Measurements from ENCODE around the gene SYT9. TPM values are rescaled to one million over a fixed set of nuclear protein-coding genes. Genes with fewer than 3 reads are reported as not detected.

The SYT9 gene
- total RNA-seq, 1 donor from 2014 or later: 2.9 TPM

DNA sequence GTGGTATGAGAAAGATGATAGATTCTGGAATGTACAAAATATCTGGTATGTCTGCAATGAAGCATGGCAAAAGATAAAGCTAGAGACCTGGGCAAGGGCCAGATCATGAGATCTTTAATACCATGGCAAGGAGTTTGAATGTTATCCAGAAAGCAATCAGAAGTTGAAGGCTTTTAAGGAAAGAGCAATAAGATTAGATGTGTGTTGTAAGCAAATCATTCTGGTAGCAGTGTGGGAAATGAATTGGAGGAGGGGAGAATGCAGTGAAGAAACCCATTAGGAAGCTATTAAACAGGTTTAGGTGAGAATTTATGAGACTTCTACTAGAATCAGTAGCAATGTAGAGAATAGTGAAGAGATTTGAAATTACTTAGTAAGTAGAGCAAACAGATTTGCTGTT is 32.2 kb upstream of the SYT9 start:
- no peaks in the 10 kb centered on the region for H3K27me3 ChIP-seq
- no peak overlapping the region for H3K27ac ChIP-seq
- TF ChIP-seq, protein P1, sequence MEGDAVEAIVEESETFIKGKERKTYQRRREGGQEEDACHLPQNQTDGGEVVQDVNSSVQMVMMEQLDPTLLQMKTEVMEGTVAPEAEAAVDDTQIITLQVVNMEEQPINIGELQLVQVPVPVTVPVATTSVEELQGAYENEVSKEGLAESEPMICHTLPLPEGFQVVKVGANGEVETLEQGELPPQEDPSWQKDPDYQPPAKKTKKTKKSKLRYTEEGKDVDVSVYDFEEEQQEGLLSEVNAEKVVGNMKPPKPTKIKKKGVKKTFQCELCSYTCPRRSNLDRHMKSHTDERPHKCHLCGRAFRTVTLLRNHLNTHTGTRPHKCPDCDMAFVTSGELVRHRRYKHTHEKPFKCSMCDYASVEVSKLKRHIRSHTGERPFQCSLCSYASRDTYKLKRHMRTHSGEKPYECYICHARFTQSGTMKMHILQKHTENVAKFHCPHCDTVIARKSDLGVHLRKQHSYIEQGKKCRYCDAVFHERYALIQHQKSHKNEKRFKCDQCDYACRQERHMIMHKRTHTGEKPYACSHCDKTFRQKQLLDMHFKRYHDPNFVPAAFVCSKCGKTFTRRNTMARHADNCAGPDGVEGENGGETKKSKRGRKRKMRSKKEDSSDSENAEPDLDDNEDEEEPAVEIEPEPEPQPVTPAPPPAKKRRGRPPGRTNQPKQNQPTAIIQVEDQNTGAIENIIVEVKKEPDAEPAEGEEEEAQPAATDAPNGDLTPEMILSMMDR (IDR thresholded peaks at IDR 0.05): no peak
- TF ChIP-seq POLR2A (IDR thresholded peaks at IDR 0.05): no peak
- no peak for TF ChIP-seq POLR2AphosphoS5 (IDR thresholded peaks at IDR 0.05; ENCODE audit: insufficient read depth in 1 of 2, low read depth in 1 of 2)
- no peaks in the 10 kb centered on the region for H3K4me1 ChIP-seq
- DNase-seq (ENCODE audit: extremely low spot score in 2 of 2): no peak
- intact Hi-C loops (cut with DNase I): no loop called here
- H3K4me3 ChIP-seq: no peak overlapping the region
- H3K36me3 ChIP-seq: no peaks in the 10 kb centered on the region
- no peaks in the 10 kb centered on the region for H3K9me3 ChIP-seq

DNA sequence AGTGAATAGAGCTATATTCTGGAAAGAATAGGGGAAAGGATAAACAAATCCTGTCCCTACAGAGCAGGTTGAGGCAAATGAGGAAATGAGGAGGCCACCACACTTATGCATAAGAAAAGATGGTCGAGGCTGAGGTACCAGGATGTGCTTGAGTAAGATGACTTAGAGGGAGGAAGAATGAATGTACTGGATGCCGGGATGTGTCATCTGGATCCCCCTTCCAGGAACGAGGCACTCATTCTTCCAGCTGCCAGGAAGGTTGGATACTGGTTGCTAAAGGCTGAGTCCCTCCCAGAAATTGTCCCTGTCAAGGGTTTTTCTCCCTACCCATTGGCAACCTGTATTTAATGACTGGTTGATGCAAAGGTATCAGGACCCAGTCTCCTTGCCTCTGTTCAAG is 31.1 kb upstream of the SYT9 start:
- no peak for TF ChIP-seq POLR2AphosphoS5 (IDR thresholded peaks at IDR 0.05; ENCODE audit: insufficient read depth in 1 of 2, low read depth in 1 of 2)
- TF ChIP-seq, protein P1 (IDR thresholded peaks at IDR 0.05): no peak
- no peak for TF ChIP-seq POLR2A (IDR thresholded peaks at IDR 0.05)
- intact Hi-C loops (cut with DNase I): no loop called here

DNA sequence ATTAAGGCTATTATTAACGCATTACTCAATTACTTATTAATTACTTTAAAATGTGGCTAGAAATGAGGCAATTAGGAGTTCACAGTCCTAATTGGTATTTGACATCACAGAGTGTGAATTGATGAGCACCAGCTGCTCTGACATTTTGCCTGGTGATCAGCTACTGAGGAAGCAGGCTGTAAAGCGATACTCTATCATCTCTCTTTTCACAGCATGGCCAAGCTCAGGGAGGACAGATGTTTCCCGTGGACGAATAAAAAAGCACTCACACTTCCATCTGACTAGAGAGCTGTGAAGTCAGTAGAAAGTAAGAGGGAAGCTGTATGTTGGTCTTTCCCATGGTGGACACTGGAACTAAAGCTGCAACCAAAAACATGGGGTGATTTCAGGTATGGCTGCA is 29.1 kb upstream of the SYT9 start:
- H3K27me3 ChIP-seq: no peaks in the 10 kb centered on the region
- intact Hi-C loops (cut with DNase I): no loop called here
- no peak for DNase-seq (ENCODE audit: extremely low spot score in 2 of 2)
- H3K4me3 ChIP-seq: no peak overlapping the region
- TF ChIP-seq POLR2A (IDR thresholded peaks at IDR 0.05) (no peak), POLR2AphosphoS5 (IDR thresholded peaks at IDR 0.05; ENCODE audit: insufficient read depth in 1 of 2, low read depth in 1 of 2) (no peak)
- TF ChIP-seq, protein P1 (IDR thresholded peaks at IDR 0.05): no peak
- no peaks in the 10 kb centered on the region for H3K9me3 ChIP-seq
- H3K4me1 ChIP-seq: no peaks in the 10 kb centered on the region
- no peak overlapping the region for H3K27ac ChIP-seq
- H3K36me3 ChIP-seq: no peaks in the 10 kb centered on the region

More for the DNA sequence above, 31.1 kb upstream of the SYT9 start:
- Histone ChIP-seq H3K4me3 (no peak overlapping the region), H3K27me3 (no peaks in the 10 kb centered on the region), H3K9me3 (no peaks in the 10 kb centered on the region), H3K27ac (no peak overlapping the region), H3K4me1 (no peaks in the 10 kb centered on the region), H3K36me3 (no peaks in the 10 kb centered on the region)
- no peak for DNase-seq (ENCODE audit: extremely low spot score in 2 of 2)

DNA sequence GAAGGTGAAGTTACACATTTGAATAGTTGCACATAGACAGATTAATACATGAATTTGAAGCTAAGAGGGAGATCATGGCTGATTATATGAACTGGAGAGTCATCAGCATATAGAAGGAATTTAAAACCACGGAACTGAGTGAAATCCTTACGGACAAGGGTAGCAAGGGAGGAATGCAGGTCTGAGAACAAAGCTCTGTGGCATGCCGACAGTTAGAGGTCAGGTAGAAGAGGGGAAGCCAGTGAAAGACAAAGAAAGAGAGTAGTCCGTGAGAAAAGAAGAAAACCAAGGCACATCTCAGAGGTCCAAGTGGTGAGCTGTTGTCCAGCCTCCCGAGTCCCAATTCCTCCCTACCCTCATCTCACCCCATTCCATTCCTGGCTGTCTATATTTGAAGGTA is 11.8 kb upstream of the SYT9 start:
- no peak overlapping the region for H3K27ac ChIP-seq
- DNase-seq (ENCODE audit: extremely low spot score in 2 of 2): no peak
- no peaks in the 10 kb centered on the region for H3K27me3 ChIP-seq
- TF ChIP-seq, protein P1 (IDR thresholded peaks at IDR 0.05): no peak
- TF ChIP-seq POLR2AphosphoS5 (IDR thresholded peaks at IDR 0.05; ENCODE audit: insufficient read depth in 1 of 2, low read depth in 1 of 2) (no peak), POLR2A (IDR thresholded peaks at IDR 0.05) (no peak)
- H3K9me3 ChIP-seq: no peaks in the 10 kb centered on the region
- intact Hi-C loops (cut with DNase I): no loop called here
- H3K4me1 ChIP-seq: no peaks in the 10 kb centered on the region
- H3K36me3 ChIP-seq: no peaks in the 10 kb centered on the region
- H3K4me3 ChIP-seq: no peak overlapping the region

DNA sequence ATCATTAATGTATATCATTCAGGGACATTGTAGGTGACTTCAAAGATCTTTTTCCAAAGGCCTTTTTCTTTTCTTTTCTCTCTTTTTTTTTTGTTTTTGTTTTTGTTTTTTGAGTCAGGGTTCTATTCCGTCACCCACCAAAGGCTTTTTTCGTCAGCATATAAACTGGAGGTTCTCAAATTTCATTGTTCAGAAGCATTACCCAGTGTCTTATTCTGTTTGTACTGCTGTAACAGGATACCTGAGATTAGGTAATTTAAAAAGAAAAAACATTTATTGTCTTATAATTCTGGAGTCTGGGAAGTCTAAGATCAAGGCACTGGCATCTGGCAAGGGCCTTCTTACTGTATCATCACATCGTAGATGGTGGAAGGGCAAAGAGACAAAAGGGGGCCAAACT is 6.4 kb upstream of the SYT9 start:
- no peak for TF ChIP-seq POLR2AphosphoS5 (IDR thresholded peaks at IDR 0.05; ENCODE audit: insufficient read depth in 1 of 2, low read depth in 1 of 2)
- Histone ChIP-seq H3K27ac (no peak overlapping the region), H3K36me3 (no peaks in the 10 kb centered on the region), H3K9me3 (no peaks in the 10 kb centered on the region), H3K4me1 (no peaks in the 10 kb centered on the region), H3K4me3 (no peak overlapping the region), H3K27me3 (no peaks in the 10 kb centered on the region)
- intact Hi-C loops (cut with DNase I): no loop called here
- no peak for DNase-seq (ENCODE audit: extremely low spot score in 2 of 2)

DNA sequence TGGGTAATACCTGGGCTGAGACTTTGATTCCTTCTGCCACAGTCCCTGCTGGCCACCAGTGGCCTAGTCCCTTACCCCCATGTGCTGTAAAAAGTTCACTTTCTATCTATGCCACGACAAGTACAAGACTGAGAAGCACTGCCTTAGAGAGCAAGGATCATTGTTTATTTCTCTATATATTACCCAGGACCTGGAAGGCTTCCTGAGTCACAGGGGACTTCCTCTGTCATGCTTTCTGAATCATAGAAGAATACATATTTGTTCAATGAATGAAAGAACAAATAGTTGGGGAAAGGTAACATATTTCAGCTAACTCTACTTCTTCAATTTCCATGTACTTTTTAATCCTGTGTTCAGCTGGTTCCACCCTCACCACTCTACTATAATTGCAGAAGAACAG is 5.5 kb upstream of the SYT9 start:
- Histone ChIP-seq H3K27ac (no peak overlapping the region), H3K36me3 (no peaks in the 10 kb centered on the region), H3K9me3 (no peaks in the 10 kb centered on the region), H3K27me3 (no peaks in the 10 kb centered on the region), H3K4me3 (no peak overlapping the region), H3K4me1 (no peaks in the 10 kb centered on the region)
- TF ChIP-seq POLR2AphosphoS5 (IDR thresholded peaks at IDR 0.05; ENCODE audit: insufficient read depth in 1 of 2, low read depth in 1 of 2): no peak
- TF ChIP-seq, protein P1 (IDR thresholded peaks at IDR 0.05): no peak
- TF ChIP-seq POLR2A (IDR thresholded peaks at IDR 0.05): no peak
- intact Hi-C loops (cut with DNase I): no loop called here
- no peak for DNase-seq (ENCODE audit: extremely low spot score in 2 of 2)

All from vagina (tissue), 2 donors.